C4-2B (cell line): Measurements from ENCODE around the gene EEF1A1.

Experiments used
- ZFX ChIP-seq: fragments of 450-650 bp; IDR thresholded peaks from 2 replicates; pipeline ENCODE4 v1.6.1; 2017
- TF ChIP-seq, protein P1 (sequence below): fragments of 450-650 bp; conservative IDR thresholded peaks from 2 replicates; pipeline ENCODE4 v1.5.1; 2017; ENCODE audit warnings: mild to moderate bottlenecking

DNA sequence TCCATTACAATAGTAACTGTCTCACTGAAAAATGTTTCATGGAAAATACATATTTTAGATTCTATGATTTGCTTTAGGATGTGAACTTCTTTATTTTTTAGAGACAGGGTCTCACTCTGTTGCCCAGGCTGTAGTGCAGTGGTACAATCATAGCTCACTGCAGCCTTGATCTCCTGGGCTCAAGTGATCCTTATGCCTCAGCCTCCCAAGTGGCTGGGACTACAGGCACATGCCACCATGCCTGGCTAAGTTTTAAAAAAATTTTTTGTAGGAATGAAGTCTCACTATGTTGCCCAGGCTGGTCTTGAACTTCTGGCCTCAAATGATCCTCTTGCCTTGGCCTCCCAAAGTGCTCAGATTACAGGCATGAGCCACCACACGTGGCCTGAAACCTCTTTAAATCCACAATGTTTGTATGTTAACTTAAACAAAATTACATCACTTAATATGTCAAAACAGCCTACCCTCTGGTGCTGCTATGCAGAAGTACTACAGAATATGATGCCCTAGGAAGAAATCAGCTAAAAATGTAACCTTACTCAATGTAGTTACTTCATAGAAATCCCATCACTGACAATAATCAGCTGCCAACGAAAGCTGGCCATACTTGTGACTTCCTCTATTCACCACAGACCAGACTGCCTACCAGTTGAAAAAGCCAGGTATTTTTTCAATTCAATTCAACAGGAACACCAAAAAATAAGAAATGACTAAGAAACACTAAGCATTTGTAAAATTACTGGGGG is 17.6 kb downstream of the EEF1A1 start:
- TF ChIP-seq, protein P1, sequence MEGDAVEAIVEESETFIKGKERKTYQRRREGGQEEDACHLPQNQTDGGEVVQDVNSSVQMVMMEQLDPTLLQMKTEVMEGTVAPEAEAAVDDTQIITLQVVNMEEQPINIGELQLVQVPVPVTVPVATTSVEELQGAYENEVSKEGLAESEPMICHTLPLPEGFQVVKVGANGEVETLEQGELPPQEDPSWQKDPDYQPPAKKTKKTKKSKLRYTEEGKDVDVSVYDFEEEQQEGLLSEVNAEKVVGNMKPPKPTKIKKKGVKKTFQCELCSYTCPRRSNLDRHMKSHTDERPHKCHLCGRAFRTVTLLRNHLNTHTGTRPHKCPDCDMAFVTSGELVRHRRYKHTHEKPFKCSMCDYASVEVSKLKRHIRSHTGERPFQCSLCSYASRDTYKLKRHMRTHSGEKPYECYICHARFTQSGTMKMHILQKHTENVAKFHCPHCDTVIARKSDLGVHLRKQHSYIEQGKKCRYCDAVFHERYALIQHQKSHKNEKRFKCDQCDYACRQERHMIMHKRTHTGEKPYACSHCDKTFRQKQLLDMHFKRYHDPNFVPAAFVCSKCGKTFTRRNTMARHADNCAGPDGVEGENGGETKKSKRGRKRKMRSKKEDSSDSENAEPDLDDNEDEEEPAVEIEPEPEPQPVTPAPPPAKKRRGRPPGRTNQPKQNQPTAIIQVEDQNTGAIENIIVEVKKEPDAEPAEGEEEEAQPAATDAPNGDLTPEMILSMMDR: no peak
- TF ChIP-seq ZFX: no peak
